Effector memory CD4-positive, alpha-beta T cell (primary cell): ENCODE measurements around the gene XAGE2.

Experiments
- DNase-seq, 3 donors: peaks; one replicate each; pipeline ENCODE4 v3.0.0-alpha.2; 2020
- H3K27ac ChIP-seq: 2 replicates; pipeline ENCODE4 v1.7.0; 2013; ENCODE audit warnings: mild to moderate bottlenecking, low read length, moderate library complexity; ENCODE audit not compliant: insufficient read depth, poor library complexity, severe bottlenecking
- H3K27me3 ChIP-seq: replicated peaks from 2 replicates; pipeline ENCODE4 v1.7.0; 2013; ENCODE audit warnings: mild to moderate bottlenecking, low read length; ENCODE audit not compliant: insufficient read depth, control insufficient read depth, poor library complexity, severe bottlenecking
- H3K36me3 ChIP-seq: 2 replicates; pipeline ENCODE4 v1.7.0; 2013; ENCODE audit warnings: mild to moderate bottlenecking, low read length, moderate library complexity; ENCODE audit not compliant: control insufficient read depth, insufficient read depth
- H3K4me1 ChIP-seq: 2 replicates; pipeline ENCODE4 v1.7.0; 2013; ENCODE audit warnings: low read length, mild to moderate bottlenecking; ENCODE audit not compliant: control insufficient read depth, insufficient read depth, poor library complexity, severe bottlenecking
- H3K4me3 ChIP-seq: 2 replicates; pipeline ENCODE4 v1.7.0; 2013; ENCODE audit warnings: low read length, low read depth, mild to moderate bottlenecking; ENCODE audit not compliant: insufficient read depth, poor library complexity, severe bottlenecking
- H3K9me3 ChIP-seq: 2 replicates; pipeline ENCODE4 v1.7.0; 2013; ENCODE audit warnings: mild to moderate bottlenecking, low read length, moderate library complexity; ENCODE audit not compliant: control insufficient read depth

Gene XAGE2

GRCh38 chrX:52359614-52360232 is 9.1 kb upstream of the XAGE2 start:
- no peak for DNase-seq
- Histone ChIP-seq H3K9me3 (no peaks in the 10 kb centered on the region), H3K4me3 (no peak overlapping the region), H3K27ac (no peak overlapping the region), H3K4me1 (no peaks in the 10 kb centered on the region), H3K27me3 (no peaks in the 10 kb centered on the region), H3K36me3 (no peaks in the 10 kb centered on the region)

- no peaks in the 10 kb centered on the region for H3K9me3 ChIP-seq
- no peaks in the 10 kb centered on the region for H3K4me1 ChIP-seq
- H3K27me3 ChIP-seq: no peaks in the 10 kb centered on the region
- DNase-seq: no peak
- no peaks in the 10 kb centered on the region for H3K36me3 ChIP-seq
- no peak overlapping the region for H3K4me3 ChIP-seq
- H3K27ac ChIP-seq: no peak overlapping the region
Measured at GRCh38 chrX:52361941-52362340, 6.9 kb upstream of the XAGE2 start.

GRCh38 chrX:52363247-52363883 is 5.5 kb upstream of the XAGE2 start:
- no peak overlapping the region for H3K4me3 ChIP-seq
- H3K27me3 ChIP-seq: no peaks in the 10 kb centered on the region
- H3K9me3 ChIP-seq: no peaks in the 10 kb centered on the region
- DNase-seq: no peak
- H3K27ac ChIP-seq: no peak overlapping the region
- no peaks in the 10 kb centered on the region for H3K36me3 ChIP-seq
- H3K4me1 ChIP-seq: no peaks in the 10 kb centered on the region

GRCh38 chrX:52378870-52379269 is 10.0 kb downstream of the XAGE2 start:
- H3K4me3 ChIP-seq: no peak overlapping the region

GRCh38 chrX:52380993-52381392 is 12.2 kb downstream of the XAGE2 start:
- H3K4me1 ChIP-seq: no peaks in the 10 kb centered on the region
- H3K4me3 ChIP-seq: no peak overlapping the region
- no peak for DNase-seq
- H3K36me3 ChIP-seq: no peaks in the 10 kb centered on the region
- no peaks in the 10 kb centered on the region for H3K27me3 ChIP-seq
- H3K9me3 ChIP-seq: no peaks in the 10 kb centered on the region
- no peak overlapping the region for H3K27ac ChIP-seq

More at GRCh38 chrX:52378870-52379269, 10.0 kb downstream of the XAGE2 start:
- no peak for DNase-seq
- no peaks in the 10 kb centered on the region for H3K27me3 ChIP-seq
- no peak overlapping the region for H3K27ac ChIP-seq
- no peaks in the 10 kb centered on the region for H3K36me3 ChIP-seq
- H3K9me3 ChIP-seq: no peaks in the 10 kb centered on the region
- H3K4me1 ChIP-seq: no peaks in the 10 kb centered on the region

GRCh38 chrX:52410439-52411394 is 41.9 kb downstream of the XAGE2 start:
- H3K36me3 ChIP-seq: no peaks in the 10 kb centered on the region
- no peak overlapping the region for H3K4me3 ChIP-seq
- H3K4me1 ChIP-seq: no peaks in the 10 kb centered on the region
- H3K9me3 ChIP-seq: no peaks in the 10 kb centered on the region
- DNase-seq: no peak
- H3K27ac ChIP-seq: no peak overlapping the region
- no peaks in the 10 kb centered on the region for H3K27me3 ChIP-seq

GRCh38 chrX:52415304-52415703 is 46.5 kb downstream of the XAGE2 start:
- Histone ChIP-seq H3K4me1 (no peaks in the 10 kb centered on the region), H3K36me3 (no peaks in the 10 kb centered on the region)
- DNase-seq: no peak

GRCh38 chrX:52416816-52417215 is 48.0 kb downstream of the XAGE2 start:
- no peak overlapping the region for H3K27ac ChIP-seq
- no peaks in the 10 kb centered on the region for H3K9me3 ChIP-seq
- no peaks in the 10 kb centered on the region for H3K27me3 ChIP-seq
- no peaks in the 10 kb centered on the region for H3K4me1 ChIP-seq
- no peak overlapping the region for H3K4me3 ChIP-seq
- H3K36me3 ChIP-seq: no peaks in the 10 kb centered on the region
- DNase-seq: no peak

More at GRCh38 chrX:52415304-52415703, 46.5 kb downstream of the XAGE2 start:
- no peak overlapping the region for H3K4me3 ChIP-seq
- no peaks in the 10 kb centered on the region for H3K9me3 ChIP-seq
- H3K27me3 ChIP-seq: no peaks in the 10 kb centered on the region
- H3K27ac ChIP-seq: no peak overlapping the region

GRCh38 chrX:52420824-52421443 is 52.1 kb downstream of the XAGE2 start:
- no peaks in the 10 kb centered on the region for H3K4me1 ChIP-seq
- H3K9me3 ChIP-seq: no peaks in the 10 kb centered on the region
- no peak for DNase-seq
- no peaks in the 10 kb centered on the region for H3K36me3 ChIP-seq
- H3K4me3 ChIP-seq: no peak overlapping the region
- no peak overlapping the region for H3K27ac ChIP-seq
- no peaks in the 10 kb centered on the region for H3K27me3 ChIP-seq
